ENCODE data around the gene GPR180. TPM values are rescaled to one million over a fixed set of nuclear protein-coding genes. Genes with fewer than 3 reads are reported as not detected.

The GPR180 gene
- 3.1 to 3.8 TPM (median 3.3 TPM) in 5 replicates for total RNA-seq (2022; extraction: Qiagen RNA extraction; ENCODE audit: low read depth)

DNA sequence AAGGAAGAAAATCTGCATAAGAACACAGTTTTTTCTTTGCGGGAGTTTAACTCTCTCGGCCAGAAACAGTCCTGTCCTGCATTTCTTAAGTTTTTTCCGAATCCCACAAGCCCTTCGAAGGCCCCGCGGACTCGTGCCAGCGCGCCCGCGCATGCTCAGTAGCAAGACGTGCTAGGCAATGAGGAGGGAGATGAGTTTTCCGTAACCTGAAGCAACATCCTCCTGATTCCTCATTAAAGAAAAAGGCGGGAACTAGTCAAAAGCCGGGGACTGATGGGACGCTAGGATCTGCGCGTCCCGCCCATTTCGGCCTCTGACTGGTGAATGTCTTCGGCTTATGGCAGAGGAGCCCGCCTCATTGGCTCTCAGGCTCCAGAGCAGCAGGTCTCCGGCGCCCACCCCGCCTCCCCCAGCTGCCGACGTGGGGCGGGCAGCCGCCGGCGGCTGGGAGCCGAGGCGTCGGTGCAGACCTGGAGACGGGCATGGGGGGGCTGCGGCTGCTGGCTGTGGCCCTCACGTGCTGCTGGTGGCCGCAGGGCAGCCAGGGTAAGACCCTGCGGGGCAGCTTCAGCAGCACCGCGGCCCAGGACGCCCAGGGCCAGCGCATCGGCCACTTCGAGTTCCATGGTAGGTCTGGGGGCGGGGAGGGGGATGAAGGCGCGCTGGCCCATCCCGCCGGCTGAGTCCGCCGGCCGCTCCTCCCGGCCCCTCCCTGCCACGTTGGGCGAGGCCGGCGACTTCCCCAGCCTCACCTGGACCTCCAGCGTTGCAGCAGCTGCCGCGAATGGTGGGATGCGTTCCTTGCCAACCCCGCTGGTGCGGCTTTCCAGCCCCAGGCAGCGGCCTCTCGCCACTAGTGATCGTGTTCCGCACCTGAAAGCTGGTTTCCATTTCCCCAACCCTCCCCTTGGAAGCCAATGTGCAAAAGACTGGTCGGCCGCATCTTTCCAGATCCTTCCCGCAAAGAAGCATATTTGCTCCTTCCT is at the start of gene GPR180:
GPR180 (plus strand) TSS at position 412 of the 986 bp plus-strand sequence; CDS start at position 483, 71 bp downstream.

DNA sequence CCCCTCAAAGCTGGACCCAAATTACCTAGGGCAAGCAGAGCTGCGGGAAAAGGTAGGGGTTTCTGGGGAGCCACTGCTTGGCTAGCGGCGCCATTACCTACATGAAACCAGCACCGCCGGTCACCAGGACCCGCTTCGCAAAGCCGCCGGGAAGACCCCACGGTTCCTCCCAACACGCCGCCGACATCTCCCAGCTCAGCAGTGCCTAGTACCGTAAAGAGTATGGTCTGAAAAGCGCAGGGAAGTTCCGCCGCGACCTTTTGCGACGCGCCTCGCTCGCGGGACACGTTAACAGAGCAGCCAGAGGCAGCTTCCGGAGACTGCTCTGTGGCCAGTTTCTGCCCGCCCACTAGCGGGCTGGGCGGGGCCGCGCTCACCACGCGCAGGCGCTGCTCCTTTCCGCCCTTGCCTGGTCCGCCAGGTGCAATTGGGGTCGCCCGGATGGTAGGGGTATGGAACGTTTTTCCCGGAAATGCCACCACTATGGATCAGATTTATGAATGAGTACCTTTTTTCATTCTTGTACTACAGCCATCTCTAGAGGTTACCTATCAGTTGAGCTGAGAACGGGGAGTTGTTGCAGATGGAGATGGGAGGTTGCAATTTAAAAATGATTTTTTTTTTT is 5.6 kb upstream of the GPR180 start, which contains the start of gene TGDS:
TGDS (minus strand) TSS at position 203 of the 625 bp plus-strand sequence; CDS start at position 187, 16 bp downstream.

Other genes starting within 250 kb of the GPR180 start
- gene DCT, start 122.2 kb upstream of the GPR180 start, total RNA-seq (2022; extraction: Qiagen RNA extraction; ENCODE audit: low read depth) = not detected in 5 replicates
- 8.1 to 10.3 TPM (median 8.3 TPM) in 5 replicates for gene TGDS, start 5.7 kb upstream of the GPR180 start, total RNA-seq (2022; extraction: Qiagen RNA extraction; ENCODE audit: low read depth)
- 0.77 to 1.5 TPM (median 1.1 TPM) in 5 replicates for gene SOX21, start 110.7 kb downstream of the GPR180 start, total RNA-seq (2022; extraction: Qiagen RNA extraction; ENCODE audit: low read depth)

Data from A549 treated with CpdA at 1 μM for 4 hours (cell line).